HEK293 (cell line): ENCODE measurements around the gene LRP1B.

Experiments used
- CTCF ChIA-PET: fragments of 350-600 bp; formaldehyde crosslinking; extraction: SDS; loops from one replicate; lab custom pipeline; 2021; ENCODE audit warnings: antibody characterized with exemption; lab: Yijun Ruan, JAX
- POLR2A ChIA-PET: fragments of 300-600 bp; formaldehyde crosslinking; extraction: SDS; loops from one replicate; lab custom pipeline; 2020; ENCODE audit warnings: antibody characterized with exemption, inconsistent platforms; lab: Yijun Ruan, JAX
- H3K27ac ChIP-seq: fragments of 200-500 bp; sonication (Bioruptor generic); 2 replicates; pipeline ENCODE4 v1.5.1; 2014; ENCODE audit warnings: low read depth, low read length, control low read depth, inconsistent platforms; ENCODE audit errors: extremely low read depth
- H3K36me3 ChIP-seq, 2 experiments: fragments of 200-500 bp in 1 of 2; sonication (Bioruptor generic) in 1 of 2; 1 replicate in 1 of 2; 2 replicates in 1 of 2; pipeline ENCODE4 v1.5.1; 2014 to 2017; ENCODE audit warnings: inconsistent platforms in 2 of 2, low read length in 2 of 2; ENCODE audit not compliant: control insufficient read depth in 2 of 2, insufficient read depth in 1 of 2
- H3K4me1 ChIP-seq: fragments of 200-500 bp; sonication (Bioruptor generic); 2 replicates; pipeline ENCODE4 v1.5.1; 2014; ENCODE audit warnings: mild to moderate bottlenecking, low read length, inconsistent platforms; ENCODE audit not compliant: control insufficient read depth, insufficient read depth
- H3K4me3 ChIP-seq: 2 replicates; pipeline ENCODE4 v1.5.1; 2011; ENCODE audit warnings: low read depth, mild to moderate bottlenecking, control low read depth, low read length, moderate library complexity
- H3K9me3 ChIP-seq: fragments of 200-500 bp; sonication (Bioruptor generic); 2 replicates; pipeline ENCODE4 v1.5.1; 2014; ENCODE audit warnings: low read depth, low read length, inconsistent platforms; ENCODE audit not compliant: control insufficient read depth, insufficient read depth
- BCL6B ChIP-seq: fragments of 450-650 bp; formaldehyde crosslinking; IDR thresholded peaks from 2 replicates; pipeline ENCODE4 v1.5.1; 2017; ENCODE audit warnings: missing biosample characterization, missing genetic modification characterization
- FEZF1 ChIP-seq: fragments of 450-650 bp; formaldehyde crosslinking; IDR thresholded peaks from 2 replicates; pipeline ENCODE4 v1.5.1; 2016; ENCODE audit warnings: missing biosample characterization, missing genetic modification characterization
- KLF1 ChIP-seq: fragments of 450-650 bp; formaldehyde crosslinking; IDR thresholded peaks from 2 replicates; pipeline ENCODE4 v1.5.1; 2016; ENCODE audit warnings: missing biosample characterization, missing genetic modification characterization
- OVOL3 ChIP-seq: fragments of 450-650 bp; formaldehyde crosslinking; IDR thresholded peaks from 2 replicates; pipeline ENCODE4 v1.5.1; 2016; ENCODE audit warnings: missing biosample characterization, missing genetic modification characterization
- PATZ1 ChIP-seq: fragments of 450-650 bp; formaldehyde crosslinking; IDR thresholded peaks from 2 replicates; pipeline ENCODE4 v1.5.1; 2016; ENCODE audit warnings: missing biosample characterization, missing genetic modification characterization
- PRDM1 ChIP-seq: fragments of 450-650 bp; formaldehyde crosslinking; IDR thresholded peaks from 2 replicates; pipeline ENCODE4; 2016; ENCODE audit warnings: missing biosample characterization, missing genetic modification characterization
- PRDM6 ChIP-seq: fragments of 450-650 bp; formaldehyde crosslinking; IDR thresholded peaks from 2 replicates; pipeline ENCODE4 v1.5.1; 2017; ENCODE audit warnings: missing biosample characterization, missing genetic modification characterization
- REPIN1 ChIP-seq: fragments of 450-650 bp; formaldehyde crosslinking; IDR thresholded peaks from 2 replicates; pipeline ENCODE4 v1.5.1; 2017; ENCODE audit warnings: missing biosample characterization, missing genetic modification characterization, low read depth
- ZBTB1 ChIP-seq: fragments of 450-650 bp; formaldehyde crosslinking; IDR thresholded peaks from 2 replicates; pipeline ENCODE4 v1.5.1; 2016; ENCODE audit warnings: missing biosample characterization, missing genetic modification characterization
- ZBTB26 ChIP-seq: fragments of 450-650 bp; formaldehyde crosslinking; optimal IDR thresholded peaks from 2 replicates; pipeline ENCODE3; 2016; ENCODE audit warnings: missing biosample characterization, mild to moderate bottlenecking, missing genetic modification characterization
- ZBTB49 ChIP-seq: fragments of 450-650 bp; formaldehyde crosslinking; IDR thresholded peaks from 2 replicates; pipeline ENCODE4 v1.5.1; 2016; ENCODE audit warnings: missing biosample characterization, missing genetic modification characterization, low read depth
- ZBTB6 ChIP-seq: fragments of 450-650 bp; formaldehyde crosslinking; IDR thresholded peaks from 2 replicates; pipeline ENCODE4 v1.5.1; 2017; ENCODE audit warnings: missing biosample characterization, missing genetic modification characterization
- ZNF10 ChIP-seq: fragments of 450-650 bp; formaldehyde crosslinking; IDR thresholded peaks from 2 replicates; pipeline ENCODE4 v1.5.1; 2017; ENCODE audit warnings: missing biosample characterization, missing genetic modification characterization
- ZNF16 ChIP-seq: fragments of 450-650 bp; formaldehyde crosslinking; IDR thresholded peaks from 2 replicates; pipeline ENCODE4 v1.5.1; 2016; ENCODE audit warnings: low read depth, missing biosample characterization, missing genetic modification characterization
- ZNF174 ChIP-seq: fragments of 450-650 bp; formaldehyde crosslinking; IDR thresholded peaks from 2 replicates; pipeline ENCODE4 v1.5.0; 2017; ENCODE audit warnings: missing biosample characterization, mild to moderate bottlenecking, missing genetic modification characterization
- ZNF26 ChIP-seq: fragments of 450-650 bp; formaldehyde crosslinking; IDR thresholded peaks from 2 replicates; pipeline ENCODE4 v1.5.1; 2016; ENCODE audit warnings: missing biosample characterization, missing genetic modification characterization
- ZNF37A ChIP-seq: fragments of 450-650 bp; IDR thresholded peaks from 2 replicates; pipeline ENCODE4 v1.5.1; 2018; ENCODE audit warnings: missing biosample characterization, missing genetic modification characterization
- ZNF394 ChIP-seq: fragments of 450-650 bp; formaldehyde crosslinking; IDR thresholded peaks from 2 replicates; pipeline ENCODE4 v1.5.1; 2016; ENCODE audit warnings: missing biosample characterization, missing genetic modification characterization, mild to moderate bottlenecking, moderate library complexity, borderline replicate concordance
- ZNF510 ChIP-seq: fragments of 450-650 bp; formaldehyde crosslinking; IDR thresholded peaks from 2 replicates; pipeline ENCODE4 v1.5.1; 2018; ENCODE audit warnings: mild to moderate bottlenecking, missing genetic modification characterization, missing biosample characterization; ENCODE audit not compliant: insufficient replicate concordance
- ZNF571 ChIP-seq: fragments of 450-650 bp; formaldehyde crosslinking; IDR thresholded peaks from 2 replicates; pipeline ENCODE4 v1.5.0; 2017; ENCODE audit warnings: missing biosample characterization, missing genetic modification characterization
- ZNF600 ChIP-seq: fragments of 450-650 bp; formaldehyde crosslinking; IDR thresholded peaks from 2 replicates; pipeline ENCODE4 v1.5.1; 2016; ENCODE audit warnings: missing biosample characterization, missing genetic modification characterization
- ZNF626 ChIP-seq: fragments of 450-650 bp; sonication (Bioruptor Pico); formaldehyde crosslinking; IDR thresholded peaks from 2 replicates; pipeline ENCODE4 v1.5.1; 2018; ENCODE audit warnings: missing biosample characterization, missing genetic modification characterization, inconsistent platforms

The LRP1B gene

GRCh38 chr2:142094233-142094632 is 36.6 kb downstream of the LRP1B start:
- H3K4me1 ChIP-seq = peaks cover 13% of the 10 kb centered on the region
- H3K4me3 ChIP-seq = no peak overlapping the region
- POLR2A ChIA-PET = no interaction called here
- H3K36me3 ChIP-seq = no peaks in the 10 kb centered on the region
- H3K9me3 ChIP-seq = no peaks in the 10 kb centered on the region; the same call in 1 of the 2 replicates
- no peak overlapping the region for H3K27ac ChIP-seq
- TF ChIP-seq FEZF1 (tag by site-specific recombination) = 0 out of 2 replicates have a peak, but pooled peaks have one; percentile 26
- peak; percentile 55; the same call in 1 of the 2 replicates for TF ChIP-seq ZNF10 (tag by site-specific recombination)
- TF ChIP-seq PATZ1 (tag by site-specific recombination) = no peak
- no peak for TF ChIP-seq ZNF600 (tag by site-specific recombination)
- peak; percentile 13; the same call in 1 of the 2 replicates for TF ChIP-seq PRDM6 (tag by site-specific recombination)
- TF ChIP-seq REPIN1 (tag by site-specific recombination) = no peak
- CTCF ChIA-PET = no interaction called here

- ChIA-PET POLR2A (no interaction called here), CTCF (interaction anchor here (0.6 kb wide), 1 partner anchor 19 kb away, joined by 5 read pairs; no protein-coding TSS in a partner anchor)
- H3K9me3 ChIP-seq = no peaks in the 10 kb centered on the region; the same call in 1 of the 2 replicates
- H3K36me3 ChIP-seq = no peaks in the 10 kb centered on the region
- no peak overlapping the region for H3K27ac ChIP-seq
- H3K4me3 ChIP-seq = no peak overlapping the region
- TF ChIP-seq ZNF626 (tag by site-specific recombination) (no peak), ZNF16 (no peak), REPIN1 (tag by site-specific recombination) (no peak), ZBTB26 (tag by site-specific recombination) (no peak), ZNF394 (tag by site-specific recombination) (no peak), ZNF571 (tag by site-specific recombination) (no peak), ZNF510 (tag by site-specific recombination) (no peak), KLF1 (tag by site-specific recombination) (no peak), BCL6B (no peak), ZNF174 (tag by site-specific recombination) (no peak), OVOL3 (tag by site-specific recombination) (no peak), ZNF37A (tag by site-specific recombination) (no peak), ZNF26 (tag by site-specific recombination) (no peak), ZBTB1 (tag by site-specific recombination) (no peak), PRDM1 (no peak), ZBTB49 (tag by site-specific recombination) (no peak), ZBTB6 (tag by site-specific recombination) (no peak)
- H3K4me1 ChIP-seq = no peaks in the 10 kb centered on the region
Observed at GRCh38 chr2:142088058-142088568, 42.7 kb downstream of the LRP1B start.
